Ishikawa (cell line): ENCODE data around the gene IFNA1.

ENCODE experiments used
- CEBPB ChIP-seq: IDR thresholded peaks from 2 replicates; pipeline ENCODE4 v1.6.1; 2012
- CREB1 ChIP-seq: IDR thresholded peaks from 2 replicates; pipeline ENCODE4 v1.6.1; 2012; ENCODE audit warnings: low read depth
- EGR1 ChIP-seq: IDR thresholded peaks from 2 replicates; pipeline ENCODE4 v1.6.1; 2012
- EP300 ChIP-seq: IDR thresholded peaks from 2 replicates; pipeline ENCODE4 v1.6.1; 2012; ENCODE audit warnings: borderline replicate concordance
- FOXM1 ChIP-seq: IDR thresholded peaks from 2 replicates; pipeline ENCODE4 v1.6.1; 2012; ENCODE audit warnings: low read depth, borderline replicate concordance
- MAX ChIP-seq: IDR thresholded peaks from 2 replicates; pipeline ENCODE4 v1.6.1; 2012
- NFIC ChIP-seq: IDR thresholded peaks from 2 replicates; pipeline ENCODE4 v1.6.1; 2012
- RAD21 ChIP-seq: IDR thresholded peaks from 2 replicates; pipeline ENCODE4 v1.6.1; 2012; ENCODE audit warnings: low read depth
- REST ChIP-seq: IDR thresholded peaks from 2 replicates; pipeline ENCODE4 v1.6.1; 2012; ENCODE audit warnings: low read depth, mild to moderate bottlenecking
- TAF1 ChIP-seq: IDR thresholded peaks from 2 replicates; pipeline ENCODE4 v1.6.1; 2012; ENCODE audit warnings: low read depth, mild to moderate bottlenecking
- TCF12 ChIP-seq: IDR thresholded peaks from 2 replicates; pipeline ENCODE4 v1.6.1; 2012; ENCODE audit warnings: low read depth
- TEAD4 ChIP-seq: IDR thresholded peaks from 2 replicates; pipeline ENCODE4 v1.6.1; 2012
- YY1 ChIP-seq: IDR thresholded peaks from 2 replicates; pipeline ENCODE4 v1.6.1; 2012; ENCODE audit warnings: low read depth
- ZBTB7A ChIP-seq: IDR thresholded peaks from 2 replicates; pipeline ENCODE4 v1.6.1; 2012; ENCODE audit warnings: low read depth
- TF ChIP-seq, protein P1 (sequence below): IDR thresholded peaks from 2 replicates; pipeline ENCODE4 v1.6.1; 2012

The IFNA1 gene

DNA sequence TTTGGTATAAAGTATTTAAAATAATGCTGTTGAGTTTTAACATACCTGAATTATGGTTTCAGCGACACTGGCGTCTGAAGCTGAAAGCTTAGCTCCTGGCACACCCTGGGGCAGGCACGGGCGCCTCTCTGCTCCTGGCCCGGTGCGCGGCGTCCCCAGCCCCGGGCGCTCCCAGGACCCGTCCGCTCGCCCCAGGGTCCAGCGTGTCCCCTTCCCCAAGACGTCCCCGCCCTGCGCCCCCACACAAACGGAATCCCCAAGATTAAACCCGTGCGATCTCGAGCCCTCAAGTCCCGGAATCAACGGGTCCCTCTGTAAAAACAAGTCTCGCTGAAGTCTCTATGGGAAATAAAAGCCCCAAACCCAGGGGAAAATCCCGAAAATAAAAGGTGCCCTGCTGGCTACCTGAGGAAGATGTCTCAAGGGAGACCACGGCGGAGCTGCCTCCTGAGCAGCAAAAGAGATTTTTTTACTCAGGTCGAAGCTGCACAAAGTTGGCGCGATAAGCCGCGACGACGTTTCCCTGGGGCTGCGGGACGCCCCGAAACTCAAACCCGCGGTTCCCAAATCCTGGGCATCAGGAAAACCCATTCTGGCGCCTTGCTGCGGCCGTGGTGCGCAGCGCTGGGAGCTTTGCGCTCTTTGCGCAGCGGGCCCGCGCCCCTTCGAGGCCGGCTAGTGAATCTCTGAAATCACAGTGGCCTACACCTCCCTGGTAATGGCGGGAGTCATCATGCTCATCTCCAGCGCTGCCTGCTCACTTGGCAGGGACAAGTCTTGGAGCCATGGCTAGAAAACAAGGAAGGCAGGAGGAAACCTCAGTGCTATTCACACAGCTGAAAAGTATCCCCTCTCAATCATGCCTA is 37.6 kb upstream of the IFNA1 start:
- TF ChIP-seq NFIC = no peak
- no peak for TF ChIP-seq CREB1
- TF ChIP-seq CEBPB = no peak
- no peak for TF ChIP-seq ZBTB7A
- no peak for TF ChIP-seq YY1
- TF ChIP-seq TAF1 = no peak
- no peak for TF ChIP-seq TEAD4
- no peak for TF ChIP-seq EGR1
- no peak for TF ChIP-seq TCF12
- TF ChIP-seq RAD21 = no peak
- TF ChIP-seq MAX = no peak
- TF ChIP-seq FOXM1 = no peak
- TF ChIP-seq, protein P1, sequence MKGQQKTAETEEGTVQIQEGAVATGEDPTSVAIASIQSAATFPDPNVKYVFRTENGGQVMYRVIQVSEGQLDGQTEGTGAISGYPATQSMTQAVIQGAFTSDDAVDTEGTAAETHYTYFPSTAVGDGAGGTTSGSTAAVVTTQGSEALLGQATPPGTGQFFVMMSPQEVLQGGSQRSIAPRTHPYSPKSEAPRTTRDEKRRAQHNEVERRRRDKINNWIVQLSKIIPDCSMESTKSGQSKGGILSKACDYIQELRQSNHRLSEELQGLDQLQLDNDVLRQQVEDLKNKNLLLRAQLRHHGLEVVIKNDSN = no peak
- no peak for TF ChIP-seq REST
- TF ChIP-seq EP300 = no peak

- TF ChIP-seq RAD21 (no peak), TEAD4 (no peak), EP300 (no peak), TAF1 (no peak), EGR1 (no peak), REST (no peak), ZBTB7A (no peak), MAX (no peak), TCF12 (no peak), NFIC (no peak), FOXM1 (no peak), CREB1 (no peak), YY1 (no peak), CEBPB (no peak)
- TF ChIP-seq, protein P1 = no peak
Observed at GRCh38 chr9:21404146-21404545, 36.1 kb upstream of the IFNA1 start.

- TF ChIP-seq EGR1 = no peak
- no peak for TF ChIP-seq MAX
- no peak for TF ChIP-seq TCF12
- no peak for TF ChIP-seq YY1
- TF ChIP-seq TAF1 = no peak
- TF ChIP-seq TEAD4 = no peak
- no peak for TF ChIP-seq CREB1
Observed at GRCh38 chr9:21408817-21409216, 31.4 kb upstream of the IFNA1 start, which contains the start of gene IFNA8. IFNA8 (plus strand) TSS chr9:21409117; CDS start chr9:21409177, 60 bp downstream.

- TF ChIP-seq FOXM1 = no peak
Observed at GRCh38 chr9:21412107-21412506, 28.1 kb upstream of the IFNA1 start.

DNA sequence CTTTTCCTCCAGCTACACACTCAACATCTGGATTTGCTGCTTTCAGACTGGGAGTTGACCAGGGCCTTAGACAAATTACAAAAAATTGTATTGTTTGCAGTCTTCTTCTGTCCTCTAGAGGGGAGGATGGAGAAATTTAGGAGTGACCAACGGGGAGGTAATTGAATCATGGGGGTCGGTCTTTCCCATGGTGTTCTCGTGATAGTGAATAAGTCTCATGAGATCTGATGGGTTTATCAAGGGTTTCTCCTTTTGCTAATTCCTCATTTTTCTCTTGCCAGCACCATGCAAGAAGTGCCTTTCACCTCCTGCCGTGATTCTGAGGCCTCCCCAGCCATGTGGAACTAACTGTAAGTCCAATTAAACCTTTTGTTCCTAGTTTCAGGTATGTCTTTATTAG is 27.1 kb upstream of the IFNA1 start:
- TF ChIP-seq YY1 (no peak), MAX (no peak), NFIC (no peak), TEAD4 (no peak), TAF1 (no peak), TCF12 (no peak), CEBPB (no peak), EGR1 (no peak), ZBTB7A (no peak), EP300 (no peak), FOXM1 (no peak), RAD21 (no peak), REST (no peak), CREB1 (no peak)
- TF ChIP-seq, protein P1 = no peak
